HG03060 (cell line): ENCODE data around the gene MMRN1.

Source experiments
- ATAC-seq: cut with Tn5 transposase; IDR thresholded peaks from one replicate; pipeline ENCODE4 v1.9.1; 2021; ENCODE audit warnings: low read depth, moderate number of reproducible peaks; ENCODE audit not compliant: unreplicated experiment

MMRN1 gene

GRCh38 chr4:89909889-89910288 is 15.2 kb downstream of the MMRN1 start:
- no peak for ATAC-seq

- no peak for ATAC-seq
Observed at GRCh38 chr4:89913623-89914022, 19.0 kb downstream of the MMRN1 start.

GRCh38 chr4:89914609-89915550 is 20.2 kb downstream of the MMRN1 start:
- ATAC-seq = no peak

- ATAC-seq = no peak
Observed at GRCh38 chr4:89915937-89916336, 21.3 kb downstream of the MMRN1 start.

GRCh38 chr4:89922848-89923416 is 28.3 kb downstream of the MMRN1 start:
- ATAC-seq = no peak

- ATAC-seq = no peak
Observed at GRCh38 chr4:89928838-89929237, 34.2 kb downstream of the MMRN1 start.

- peak; percentile 94 for ATAC-seq
Observed at GRCh38 chr4:89929425-89930159, 34.9 kb downstream of the MMRN1 start.

- ATAC-seq = no peak
Observed at GRCh38 chr4:89939546-89939945, 44.9 kb downstream of the MMRN1 start.

- no peak for ATAC-seq
Observed at GRCh38 chr4:89939994-89940393, 45.3 kb downstream of the MMRN1 start.

- no peak for ATAC-seq
Observed at GRCh38 chr4:89942811-89943210, 48.2 kb downstream of the MMRN1 start.

- no peak for ATAC-seq
Observed at GRCh38 chr4:89949782-89950387, 55.2 kb downstream of the MMRN1 start.

- no peak for ATAC-seq
Observed at GRCh38 chr4:89952458-89952857, 57.8 kb downstream of the MMRN1 start.

GRCh38 chr4:89954906-89955695 is 60.4 kb downstream of the MMRN1 start:
- ATAC-seq = no peak

GRCh38 chr4:89957046-89957926 is 62.6 kb downstream of the MMRN1 start:
- ATAC-seq = no peak

GRCh38 chr4:89981789-89982334 is 87.2 kb downstream of the MMRN1 start:
- ATAC-seq = no peak

GRCh38 chr4:89988268-89988667 is 93.6 kb downstream of the MMRN1 start:
- ATAC-seq = no peak

- no peak for ATAC-seq
Observed at GRCh38 chr4:89992744-89993143, 98.1 kb downstream of the MMRN1 start.

GRCh38 chr4:89994176-89994873 is 99.7 kb downstream of the MMRN1 start:
- ATAC-seq = no peak
